Measurements from ENCODE around the gene TXNRD2.

The TXNRD2 gene

DNA sequence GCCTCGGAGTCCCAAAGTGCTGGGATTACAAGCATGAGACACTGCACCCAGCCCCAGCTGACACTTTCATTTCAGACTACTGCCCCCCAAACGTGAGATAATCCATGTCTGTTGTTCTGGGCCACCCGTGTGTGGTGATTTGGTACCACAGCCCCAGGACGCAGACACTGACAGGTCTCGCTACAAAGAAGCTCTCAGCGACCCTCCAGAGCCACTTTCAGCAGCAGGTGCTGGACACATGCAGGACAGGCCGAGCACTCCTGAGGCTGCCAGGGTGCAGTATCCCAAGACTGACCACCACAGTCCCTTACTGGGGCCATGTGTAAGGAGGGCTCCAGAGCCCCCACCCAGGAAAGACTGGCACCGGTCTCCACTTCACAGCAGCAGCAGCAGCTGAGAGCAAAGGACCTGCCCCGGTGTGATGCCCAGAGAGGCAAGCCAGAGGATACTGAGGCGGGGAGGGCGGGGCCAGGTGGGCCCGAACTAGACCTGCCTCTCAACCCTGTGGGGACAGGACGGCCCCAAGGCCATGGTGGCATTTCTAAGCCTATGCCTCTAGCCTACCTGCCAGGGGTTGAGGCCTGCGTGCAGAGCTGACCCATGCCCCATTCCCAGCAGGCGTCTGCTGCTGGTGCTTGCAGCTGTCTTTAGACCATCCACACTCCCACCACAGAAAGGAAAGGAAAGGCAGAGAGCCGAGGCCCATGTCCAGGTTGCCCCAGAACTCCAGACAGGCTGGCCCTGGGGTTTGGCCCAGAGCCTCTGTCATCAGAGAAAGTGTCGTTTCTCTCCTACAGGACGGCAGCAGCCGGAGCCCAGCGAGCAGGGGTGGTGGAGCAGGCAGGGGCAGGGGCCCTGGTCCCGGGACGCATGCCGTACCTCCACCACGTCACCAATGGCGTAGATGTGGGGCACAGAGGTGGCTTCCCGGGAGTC, 58.9 kb downstream of the TXNRD2 start:
- no peak for TF ChIP-seq EZH2phosphoT487 (IDR thresholded peaks at IDR 0.05; ENCODE audit: low read length)
- TF ChIP-seq, protein P1, sequence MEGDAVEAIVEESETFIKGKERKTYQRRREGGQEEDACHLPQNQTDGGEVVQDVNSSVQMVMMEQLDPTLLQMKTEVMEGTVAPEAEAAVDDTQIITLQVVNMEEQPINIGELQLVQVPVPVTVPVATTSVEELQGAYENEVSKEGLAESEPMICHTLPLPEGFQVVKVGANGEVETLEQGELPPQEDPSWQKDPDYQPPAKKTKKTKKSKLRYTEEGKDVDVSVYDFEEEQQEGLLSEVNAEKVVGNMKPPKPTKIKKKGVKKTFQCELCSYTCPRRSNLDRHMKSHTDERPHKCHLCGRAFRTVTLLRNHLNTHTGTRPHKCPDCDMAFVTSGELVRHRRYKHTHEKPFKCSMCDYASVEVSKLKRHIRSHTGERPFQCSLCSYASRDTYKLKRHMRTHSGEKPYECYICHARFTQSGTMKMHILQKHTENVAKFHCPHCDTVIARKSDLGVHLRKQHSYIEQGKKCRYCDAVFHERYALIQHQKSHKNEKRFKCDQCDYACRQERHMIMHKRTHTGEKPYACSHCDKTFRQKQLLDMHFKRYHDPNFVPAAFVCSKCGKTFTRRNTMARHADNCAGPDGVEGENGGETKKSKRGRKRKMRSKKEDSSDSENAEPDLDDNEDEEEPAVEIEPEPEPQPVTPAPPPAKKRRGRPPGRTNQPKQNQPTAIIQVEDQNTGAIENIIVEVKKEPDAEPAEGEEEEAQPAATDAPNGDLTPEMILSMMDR (IDR thresholded peaks at IDR 0.05; ENCODE audit: low read length) = no peak
- no peak overlapping the region for H3K4me3 ChIP-seq (ENCODE audit: low read length)
- no peak overlapping the region for H2AFZ ChIP-seq (ENCODE audit: low read length)
- H4K20me1 ChIP-seq (ENCODE audit: insufficient read depth, low read length) = no peaks in the 10 kb centered on the region
- H3K4me1 ChIP-seq (ENCODE audit: low read length) = no peaks in the 10 kb centered on the region
- H3K27me3 ChIP-seq (replicated peaks; ENCODE audit: insufficient read depth, low read length) = no peaks in the 10 kb centered on the region
- no peaks in the 10 kb centered on the region for H3K9me3 ChIP-seq (replicated peaks; ENCODE audit: insufficient read depth, low read length)
- H3K27ac ChIP-seq (ENCODE audit: low read length) = no peak overlapping the region
- H3K9ac ChIP-seq (ENCODE audit: low read length) = no peak overlapping the region
- H3K9me2 ChIP-seq (replicated peaks; ENCODE audit: insufficient read depth, low read length) = no peaks in the 10 kb centered on the region
- H3K79me2 ChIP-seq (ENCODE audit: low read length) = no peaks in the 10 kb centered on the region
- no peak for DNase-seq
- no peaks in the 10 kb centered on the region for H3F3A ChIP-seq (ENCODE audit: insufficient read depth, low read length)
- no peaks in the 10 kb centered on the region for H3K36me3 ChIP-seq (replicated peaks; ENCODE audit: insufficient read depth, low read length)
- no peak overlapping the region for H3K4me2 ChIP-seq (ENCODE audit: low read depth, low read length)

DNA sequence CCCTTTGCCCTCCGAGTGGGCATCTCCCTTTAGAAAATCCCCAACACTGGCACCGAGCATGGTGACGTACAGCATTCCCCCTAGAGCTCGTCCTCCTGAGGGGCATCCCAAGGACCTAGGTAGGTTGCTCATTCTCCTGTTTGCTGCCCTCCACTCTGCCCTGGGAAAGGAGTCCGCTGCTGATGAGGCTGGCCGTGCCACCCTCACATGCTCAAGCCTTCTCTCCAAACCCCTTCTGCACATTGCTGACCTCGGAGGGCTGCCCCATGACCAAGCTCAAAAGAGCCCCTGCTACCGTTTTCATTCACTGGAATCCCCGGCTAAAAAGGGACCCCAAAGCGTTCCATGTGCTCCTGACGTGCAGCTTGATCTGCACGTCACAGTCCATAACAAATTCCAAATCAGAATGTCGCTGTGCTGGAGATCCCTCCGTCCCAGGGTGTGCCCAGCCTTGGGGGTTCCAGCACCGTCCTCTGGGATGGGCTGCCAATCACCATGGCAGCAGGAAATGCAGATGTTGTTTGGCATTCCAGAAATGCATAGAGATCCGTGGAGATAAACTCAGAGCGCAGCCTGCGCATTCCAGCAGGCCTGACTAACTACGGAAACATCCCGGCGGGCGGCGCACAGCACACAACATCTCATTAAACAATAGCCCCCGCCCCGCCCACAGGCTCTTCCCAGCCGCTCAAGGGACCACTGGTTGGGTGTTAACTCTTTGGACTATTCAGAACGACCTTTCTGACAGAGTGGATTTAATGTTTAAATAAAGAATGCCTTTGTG, 60.6 kb downstream of the TXNRD2 start:
- Histone ChIP-seq H3K27me3 (replicated peaks; ENCODE audit: insufficient read depth, low read length) (no peaks in the 10 kb centered on the region), H3K9me3 (replicated peaks; ENCODE audit: insufficient read depth, low read length) (no peaks in the 10 kb centered on the region), H3F3A (ENCODE audit: insufficient read depth, low read length) (no peaks in the 10 kb centered on the region), H3K9me2 (replicated peaks; ENCODE audit: insufficient read depth, low read length) (no peaks in the 10 kb centered on the region), H4K20me1 (ENCODE audit: insufficient read depth, low read length) (no peaks in the 10 kb centered on the region), H3K79me2 (ENCODE audit: low read length) (no peaks in the 10 kb centered on the region), H3K4me3 (ENCODE audit: low read length) (no peak overlapping the region), H3K36me3 (replicated peaks; ENCODE audit: insufficient read depth, low read length) (no peaks in the 10 kb centered on the region), H3K4me2 (ENCODE audit: low read depth, low read length) (no peak overlapping the region), H2AFZ (ENCODE audit: low read length) (no peak overlapping the region), H3K27ac (ENCODE audit: low read length) (no peak overlapping the region), H3K4me1 (ENCODE audit: low read length) (no peaks in the 10 kb centered on the region), H3K9ac (ENCODE audit: low read length) (no peak overlapping the region)
- TF ChIP-seq EZH2 (optimal IDR thresholded peaks at IDR 0.05; ENCODE audit: low read depth, low read length) (no peak), EZH2phosphoT487 (IDR thresholded peaks at IDR 0.05; ENCODE audit: low read length) (no peak)
- TF ChIP-seq, protein P1 (IDR thresholded peaks at IDR 0.05; ENCODE audit: low read length) = no peak
- no peak for DNase-seq

DNA sequence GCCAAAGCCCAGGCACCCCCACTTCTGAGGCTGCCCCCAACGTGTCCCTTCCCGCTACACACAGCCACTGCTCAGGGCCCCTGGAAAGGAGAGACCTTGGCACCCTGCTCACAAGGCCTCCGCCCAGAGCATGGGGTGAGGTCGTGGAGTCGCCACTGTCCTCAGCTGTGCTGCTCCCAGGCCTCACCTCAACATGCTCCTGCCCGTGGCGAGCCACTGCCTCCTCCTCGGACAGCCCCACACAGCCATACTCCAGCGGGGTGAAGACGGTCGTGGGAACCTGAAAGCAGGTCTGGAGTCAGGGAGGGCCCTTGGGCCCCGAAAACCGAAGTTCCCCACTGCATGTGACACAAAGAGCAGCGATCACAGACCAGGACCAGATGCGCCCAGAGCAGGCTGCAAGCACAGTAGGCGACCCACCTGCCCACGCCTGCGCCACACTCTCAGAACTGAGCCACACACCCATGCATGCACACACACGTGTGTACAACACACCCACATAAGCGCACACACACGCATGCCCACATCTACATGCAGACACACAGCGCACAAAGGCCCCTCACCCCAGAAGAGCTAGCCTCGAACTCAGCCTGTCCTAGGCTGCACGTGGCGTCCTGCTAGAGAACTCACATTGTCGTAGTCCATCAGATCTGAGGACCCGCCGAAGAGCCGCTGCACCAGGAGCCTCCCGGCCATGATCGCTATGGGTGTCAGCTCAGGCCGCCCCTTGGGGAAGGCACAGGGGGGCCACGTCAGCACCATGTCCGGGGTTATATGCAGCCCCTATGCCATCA, 61.4 kb downstream of the TXNRD2 start:
- Histone ChIP-seq H3K9me3 (replicated peaks; ENCODE audit: insufficient read depth, low read length) (no peaks in the 10 kb centered on the region), H3K79me2 (ENCODE audit: low read length) (no peaks in the 10 kb centered on the region), H3K27me3 (replicated peaks; ENCODE audit: insufficient read depth, low read length) (no peaks in the 10 kb centered on the region), H3K27ac (ENCODE audit: low read length) (no peak overlapping the region), H2AFZ (ENCODE audit: low read length) (no peak overlapping the region), H3K4me1 (ENCODE audit: low read length) (no peaks in the 10 kb centered on the region), H3K36me3 (replicated peaks; ENCODE audit: insufficient read depth, low read length) (no peaks in the 10 kb centered on the region), H3K9ac (ENCODE audit: low read length) (no peak overlapping the region), H3K9me2 (replicated peaks; ENCODE audit: insufficient read depth, low read length) (no peaks in the 10 kb centered on the region), H4K20me1 (ENCODE audit: insufficient read depth, low read length) (no peaks in the 10 kb centered on the region), H3F3A (ENCODE audit: insufficient read depth, low read length) (no peaks in the 10 kb centered on the region), H3K4me3 (ENCODE audit: low read length) (no peak overlapping the region), H3K4me2 (ENCODE audit: low read depth, low read length) (no peak overlapping the region)
- TF ChIP-seq, protein P1 (IDR thresholded peaks at IDR 0.05; ENCODE audit: low read length) = no peak
- TF ChIP-seq EZH2phosphoT487 (IDR thresholded peaks at IDR 0.05; ENCODE audit: low read length) = no peak
- no peak for TF ChIP-seq EZH2 (optimal IDR thresholded peaks at IDR 0.05; ENCODE audit: low read depth, low read length)
- no peak for DNase-seq

Data from MM.1S (cell line).